Hematopoietic multipotent progenitor cell treated with erythropoietin and hydrocortisone succinate and interleukin-3 and kit ligand, for 15 days (in vitro differentiated cells): ENCODE data around the gene TYR.
"Not testable (repeated sequence)": the region's sequence is repeated elsewhere in the genome, so short reads cannot be mapped to it uniquely, and the experiment has no call there.

Experiments
- DNase-seq: peaks from one replicate; pipeline ENCODE4 v3.0.0-alpha.2; 2015; ENCODE audit warnings: low spot score

Gene TYR

DNA sequence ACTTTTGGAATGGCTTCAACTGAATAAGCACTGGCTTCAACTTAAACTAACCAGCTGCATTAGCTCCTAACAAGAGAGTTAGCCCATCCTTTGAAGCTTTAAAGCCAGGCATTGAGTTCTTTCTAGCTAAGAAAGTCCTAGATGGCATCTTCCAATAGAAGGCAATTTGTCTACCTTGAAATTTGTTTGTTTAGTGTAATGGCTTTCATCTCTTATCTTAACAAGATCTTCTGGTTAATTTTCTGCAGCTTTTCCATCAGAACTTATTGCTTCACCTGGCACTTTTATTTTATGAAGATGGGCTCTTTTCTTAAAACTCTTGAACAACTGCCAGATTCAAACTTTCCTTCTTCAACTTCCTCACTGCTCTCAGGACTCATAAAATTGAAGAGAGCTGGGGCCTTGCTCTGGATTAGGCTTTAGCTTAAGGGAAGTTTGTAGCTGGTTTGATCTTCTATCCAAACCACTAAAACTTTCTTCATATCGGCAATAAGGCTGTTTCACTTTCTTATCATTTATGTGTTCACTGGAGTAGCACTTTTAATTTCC, 94.9 kb downstream of the TYR start:
- DNase-seq: not testable (repeated sequence)

DNA sequence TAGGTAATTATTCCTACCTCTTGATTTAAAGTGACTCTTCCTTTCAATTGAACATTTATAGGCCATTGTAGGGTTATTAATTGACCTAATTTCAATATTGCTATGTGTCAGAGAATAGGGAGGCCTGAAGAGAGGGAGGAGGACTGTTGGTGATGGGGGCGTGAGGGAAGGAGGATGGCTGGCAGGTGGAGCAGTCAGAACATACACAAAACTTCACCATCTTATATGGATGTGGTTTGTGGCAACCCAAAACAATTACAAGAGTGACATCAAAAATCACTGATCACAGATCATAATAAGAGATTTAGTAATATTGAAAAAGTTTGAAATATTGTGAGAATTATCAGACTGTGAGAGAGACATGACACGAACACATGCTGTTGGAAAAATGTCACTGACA, 95.5 kb downstream of the TYR start:
- DNase-seq: not testable (repeated sequence)

- no peak for DNase-seq
Observed at GRCh38 chr11:89275966-89276365, 98.3 kb downstream of the TYR start.

DNA sequence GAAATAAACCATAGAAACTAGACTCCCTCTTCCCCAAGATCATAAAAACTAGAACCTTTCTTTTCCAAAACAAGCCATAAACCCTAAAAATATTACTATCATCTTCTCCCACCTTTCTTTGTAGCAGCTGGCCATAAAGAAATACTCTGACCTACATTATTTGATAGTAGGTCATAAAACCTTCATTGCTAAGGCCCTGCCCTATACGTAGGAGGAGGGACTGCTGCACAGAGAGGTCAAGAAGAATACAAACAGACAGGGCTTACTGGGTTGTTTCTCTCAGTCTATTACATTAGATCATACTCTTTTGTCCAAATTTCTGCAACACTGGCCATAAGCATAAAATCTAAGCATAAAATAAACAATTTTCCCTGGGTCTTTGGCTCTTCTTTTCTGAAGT, 101.5 kb downstream of the TYR start:
- no peak for DNase-seq

DNA sequence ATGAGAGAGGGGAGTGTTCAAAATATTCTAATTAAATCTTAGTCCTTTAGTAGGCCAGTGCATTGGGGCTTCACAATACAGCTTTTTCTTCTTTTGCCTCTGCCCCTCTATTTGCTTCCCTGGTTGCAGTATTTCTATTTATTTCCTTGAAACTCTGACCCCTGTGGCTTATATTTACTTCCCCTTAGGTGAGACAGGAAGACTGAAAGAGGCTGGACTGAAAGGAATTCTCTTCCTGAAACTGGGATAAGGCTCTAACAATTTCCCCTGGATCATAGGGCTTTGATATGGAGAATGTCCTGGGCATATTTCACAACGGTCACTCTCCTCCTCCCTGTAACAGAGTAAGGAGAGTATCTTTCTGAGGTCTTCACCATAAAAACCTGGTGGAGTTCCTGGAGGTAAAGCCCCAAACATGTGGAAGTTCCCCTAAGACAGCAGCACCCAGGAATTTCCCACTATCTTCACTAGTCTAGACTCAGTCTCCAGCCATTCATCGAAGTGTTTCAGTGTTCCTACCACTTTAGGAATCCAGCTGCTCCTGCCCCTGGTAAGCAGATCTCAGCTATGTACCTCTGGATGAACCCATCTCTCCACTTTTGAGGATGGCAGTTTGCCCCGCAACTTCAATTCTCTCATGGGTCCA, 103.5 kb downstream of the TYR start:
- DNase-seq: not testable (repeated sequence)

- not testable (repeated sequence) for DNase-seq
Observed at GRCh38 chr11:89286601-89287000, 108.9 kb downstream of the TYR start.

- not testable (repeated sequence) for DNase-seq
Observed at GRCh38 chr11:89288004-89288403, 110.3 kb downstream of the TYR start.

DNA sequence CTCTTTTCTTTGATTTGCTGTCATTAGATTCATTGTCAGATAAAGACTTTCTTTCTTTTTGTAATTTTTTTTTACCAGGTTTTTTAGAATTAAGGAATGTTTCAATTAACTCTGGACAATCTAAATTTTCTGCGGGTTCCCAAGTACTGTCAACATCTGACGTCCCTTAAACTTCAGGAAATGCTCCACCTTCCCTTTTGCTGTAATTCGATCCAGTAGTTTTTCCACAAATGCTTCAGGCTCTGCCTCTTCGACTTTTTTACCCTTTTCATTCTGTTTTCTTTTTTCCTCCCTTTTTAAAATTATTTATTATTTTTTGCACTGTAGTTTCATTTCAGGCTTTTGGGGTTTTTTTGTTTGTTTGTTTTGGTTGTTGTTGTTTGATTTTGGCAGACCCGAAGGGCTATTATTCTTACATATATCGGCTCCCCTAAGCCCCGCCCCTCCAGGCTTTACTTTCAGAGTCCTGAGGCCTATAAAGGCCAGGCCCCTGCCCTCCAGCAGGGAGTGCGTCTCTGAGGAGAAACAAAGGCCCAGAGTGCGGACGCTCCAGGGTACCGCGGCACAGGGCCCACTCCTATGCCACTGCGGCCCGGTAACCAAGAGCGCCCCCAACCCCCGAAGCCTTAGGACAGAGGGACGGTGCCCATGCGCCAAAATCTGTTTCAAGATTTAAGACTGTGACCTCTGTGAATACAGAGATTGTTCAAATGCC, 116.4 kb downstream of the TYR start:
- no peak for DNase-seq

DNA sequence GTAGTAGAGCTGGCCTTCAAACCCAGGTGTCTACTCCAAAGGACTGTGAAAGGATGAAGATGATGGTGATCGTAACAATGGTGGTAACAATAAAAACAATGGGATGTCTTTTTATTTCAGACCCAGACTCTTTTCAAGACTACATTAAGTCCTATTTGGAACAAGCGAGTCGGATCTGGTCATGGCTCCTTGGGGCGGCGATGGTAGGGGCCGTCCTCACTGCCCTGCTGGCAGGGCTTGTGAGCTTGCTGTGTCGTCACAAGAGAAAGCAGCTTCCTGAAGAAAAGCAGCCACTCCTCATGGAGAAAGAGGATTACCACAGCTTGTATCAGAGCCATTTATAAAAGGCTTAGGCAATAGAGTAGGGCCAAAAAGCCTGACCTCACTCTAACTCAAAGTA, 117.3 kb downstream of the TYR start:
- DNase-seq: not testable (repeated sequence)

DNA sequence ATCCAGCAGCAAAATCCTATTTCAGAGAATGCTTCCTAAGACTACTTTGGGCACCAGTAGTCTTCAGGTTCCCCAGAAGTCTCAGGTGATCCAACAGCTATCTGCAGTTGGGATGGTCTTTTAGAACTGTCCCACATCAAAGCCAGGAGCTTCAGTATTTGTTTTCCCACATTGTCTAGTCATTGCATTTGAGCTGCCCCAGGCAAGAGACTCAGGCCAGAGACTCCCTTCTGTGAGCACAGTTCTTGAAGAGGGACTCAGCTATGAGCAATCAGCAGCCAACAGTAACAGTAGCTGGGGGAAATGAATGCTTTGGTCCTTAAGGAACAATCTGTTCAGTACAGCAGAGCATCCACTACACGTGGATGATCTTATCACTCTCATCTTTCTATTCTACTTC, 125.4 kb downstream of the TYR start:
- not testable (repeated sequence) for DNase-seq

- DNase-seq: not testable (repeated sequence)
Observed at GRCh38 chr11:89308272-89308671, 130.6 kb downstream of the TYR start.

- not testable (repeated sequence) for DNase-seq
Observed at GRCh38 chr11:89309321-89309985, 131.8 kb downstream of the TYR start.

GRCh38 chr11:89310607-89311006, 132.9 kb downstream of the TYR start:
- DNase-seq: not testable (repeated sequence)

DNA sequence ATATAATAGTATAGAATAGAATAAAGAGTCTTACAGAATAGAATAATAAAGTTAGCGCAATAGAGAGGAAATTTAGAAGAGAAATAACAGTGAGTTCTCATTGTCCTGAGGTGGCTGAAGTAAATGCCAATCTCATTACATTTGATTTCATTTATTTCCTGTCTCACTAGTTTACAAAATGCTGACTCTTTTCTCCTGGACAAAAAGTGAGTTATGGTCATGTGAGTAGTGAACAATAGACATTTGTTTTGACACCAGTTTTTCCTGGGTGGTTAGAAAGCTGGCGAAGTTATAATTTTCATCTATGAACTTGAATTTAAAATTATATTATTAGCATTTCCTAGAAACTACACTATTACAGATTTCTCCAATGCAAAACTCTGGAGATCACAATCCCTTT, 143.7 kb downstream of the TYR start:
- no peak for DNase-seq

- DNase-seq: no peak
Observed at GRCh38 chr11:89327885-89328284, 150.2 kb downstream of the TYR start.

GRCh38 chr11:89331940-89332339, 154.3 kb downstream of the TYR start:
- DNase-seq: not testable (repeated sequence)

GRCh38 chr11:89333704-89334103, 156.0 kb downstream of the TYR start:
- DNase-seq: not testable (repeated sequence)

DNA sequence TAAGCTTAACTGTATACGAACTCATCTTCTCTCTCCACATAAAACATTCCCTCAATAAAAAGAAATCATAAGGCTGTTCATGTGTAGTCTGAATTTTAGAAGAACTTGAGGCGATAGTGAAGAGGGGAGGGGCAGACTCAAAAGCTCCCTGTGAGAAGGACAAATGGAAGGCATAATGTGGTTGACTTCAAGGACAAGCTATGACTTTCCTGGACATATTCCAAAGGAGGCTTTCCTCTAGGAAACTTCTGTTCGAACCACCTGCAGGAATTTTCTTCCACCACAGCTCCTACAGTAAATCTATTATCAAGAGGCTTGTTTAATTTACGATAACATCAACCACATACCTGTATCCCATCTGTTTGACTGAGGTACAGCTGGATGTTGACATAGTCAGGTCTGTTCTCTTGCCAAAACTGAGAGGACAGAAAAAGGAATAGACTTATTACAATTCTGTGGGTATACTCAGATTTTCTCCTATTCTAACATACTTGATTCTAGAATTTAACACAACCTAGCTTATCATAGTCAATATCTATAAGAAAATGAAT, 159.5 kb downstream of the TYR start:
- DNase-seq: not testable (repeated sequence)

DNA sequence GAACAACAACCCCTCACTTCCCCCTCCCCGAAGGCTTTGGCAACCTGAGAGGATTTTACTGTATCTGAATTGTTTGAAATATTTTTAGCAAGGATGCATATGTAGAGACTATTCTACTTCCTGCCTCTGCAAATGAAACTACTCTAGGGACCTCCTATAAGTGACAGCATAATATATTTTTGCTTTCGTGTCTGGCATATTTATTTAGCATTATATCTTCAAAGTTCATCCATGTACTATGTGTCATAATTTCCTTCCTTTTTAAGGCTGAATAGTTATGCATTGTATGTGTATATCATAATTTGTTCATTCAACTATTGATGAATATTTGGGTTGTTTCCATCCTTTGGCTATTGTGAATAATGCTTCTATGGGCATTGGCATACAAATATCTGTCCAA, 160.4 kb downstream of the TYR start:
- DNase-seq: not testable (repeated sequence)

DNA sequence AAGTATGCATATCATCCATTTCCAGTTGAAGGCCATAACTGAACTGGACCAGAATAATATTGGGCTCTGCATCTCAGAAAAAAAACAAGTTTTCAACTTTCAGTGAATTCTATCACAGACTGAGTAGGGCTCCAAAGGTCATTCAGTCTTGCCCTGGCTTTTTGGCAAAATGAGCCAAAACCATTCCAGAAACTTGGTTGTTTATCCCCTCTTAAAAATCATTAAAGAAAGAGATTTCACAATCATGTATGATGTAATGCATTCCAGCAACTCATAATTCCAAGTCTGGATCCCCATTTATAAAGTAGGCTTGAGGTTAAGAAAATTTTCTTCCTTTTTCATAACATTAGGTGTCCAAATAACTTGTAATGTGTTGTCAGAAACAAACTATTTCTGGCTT, 162.8 kb downstream of the TYR start:
- DNase-seq: not testable (repeated sequence)

DNA sequence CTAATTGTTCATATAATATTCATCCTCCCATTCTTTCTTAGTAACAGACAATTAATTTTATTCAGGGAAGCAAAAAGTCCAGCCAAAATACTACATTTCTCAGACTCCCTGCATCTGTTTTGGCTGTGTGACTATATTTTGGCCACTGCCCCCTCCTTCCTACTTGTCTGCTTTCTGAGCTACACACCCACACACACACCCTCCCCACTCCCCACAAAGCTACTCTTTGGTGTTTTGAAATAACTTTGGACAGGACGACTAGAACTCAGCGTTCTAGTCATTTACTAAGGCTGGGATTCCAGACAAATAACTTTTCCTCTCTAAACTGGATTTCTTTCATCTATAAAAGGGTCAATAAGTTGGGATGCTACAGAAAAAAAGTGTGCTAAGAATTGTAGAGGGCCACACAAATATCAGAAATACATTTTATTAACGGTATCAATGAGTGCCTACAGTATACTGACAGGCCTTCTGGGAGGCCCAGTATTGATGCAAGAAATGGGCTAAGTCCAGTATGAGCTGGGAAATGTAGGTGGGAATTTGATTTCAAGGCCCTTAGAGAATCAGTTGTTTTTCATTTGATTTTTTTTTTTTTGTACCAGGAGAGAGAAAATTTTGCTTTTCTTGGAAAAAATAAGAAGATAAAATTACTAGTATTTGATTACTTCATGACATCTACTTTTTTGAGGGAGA, 165.4 kb downstream of the TYR start:
- DNase-seq: not testable (repeated sequence)
